DMS153 treated with DMSO at 0.1 percent for 48 hours (cell line): ENCODE data around the gene PHLDB3.
"Not testable (repeated sequence)": the region's sequence is repeated elsewhere in the genome, so short reads cannot be mapped to it uniquely, and the experiment has no call there.

Experiments
- DNase-seq: peaks from one replicate; lab custom pipeline; 2025; ENCODE audit not compliant: unreplicated experiment; lab: John Stamatoyannopoulos, UW

Gene PHLDB3

GRCh38 chr19:43504426-43505185, at the start of gene PHLDB3:
Gene PHLDB3, minus strand, starts transcription at chr19:43504746. Its CDS starts 628 bp downstream, at chr19:43504118.
- peak; percentile 21 for DNase-seq

GRCh38 chr19:43553656-43554055, 49.1 kb upstream of the PHLDB3 start:
- no peak for DNase-seq

GRCh38 chr19:43552616-43553015, 48.1 kb upstream of the PHLDB3 start:
- no peak for DNase-seq

GRCh38 chr19:43552198-43552450, 47.6 kb upstream of the PHLDB3 start:
- no peak for DNase-seq

- no peak for DNase-seq
Observed at GRCh38 chr19:43551399-43552197, 47.1 kb upstream of the PHLDB3 start.

- no peak for DNase-seq
Observed at GRCh38 chr19:43548706-43549105, 44.2 kb upstream of the PHLDB3 start.

GRCh38 chr19:43547926-43548325, 43.4 kb upstream of the PHLDB3 start:
- not testable (repeated sequence) for DNase-seq

GRCh38 chr19:43546581-43546980, 42.0 kb upstream of the PHLDB3 start:
- no peak for DNase-seq

- no peak for DNase-seq
Observed at GRCh38 chr19:43545981-43546380, 41.4 kb upstream of the PHLDB3 start.

GRCh38 chr19:43545276-43545675, 40.7 kb upstream of the PHLDB3 start:
- DNase-seq, result no peak

- DNase-seq, result no peak
Observed at GRCh38 chr19:43544077-43544476, 39.5 kb upstream of the PHLDB3 start.

- no peak for DNase-seq
Observed at GRCh38 chr19:43541920-43542650, 37.5 kb upstream of the PHLDB3 start.

- DNase-seq, result no peak
Observed at GRCh38 chr19:43540381-43540780, 35.8 kb upstream of the PHLDB3 start.

GRCh38 chr19:43538922-43539321, 34.4 kb upstream of the PHLDB3 start:
- no peak for DNase-seq

- DNase-seq, result no peak
Observed at GRCh38 chr19:43534816-43535761, 30.5 kb upstream of the PHLDB3 start.

- DNase-seq, result no peak
Observed at GRCh38 chr19:43534305-43534815, 29.8 kb upstream of the PHLDB3 start.

- peak; percentile 95 for DNase-seq
Observed at GRCh38 chr19:43533546-43534304, 29.2 kb upstream of the PHLDB3 start.

- peak; percentile 80 for DNase-seq
Observed at GRCh38 chr19:43532962-43533545, 28.5 kb upstream of the PHLDB3 start, which contains the start of gene ZNF575. Gene ZNF575, plus strand, starts transcription at chr19:43533188. Its CDS starts 1,235 bp downstream, at chr19:43534423.

GRCh38 chr19:43532571-43532961, 28.0 kb upstream of the PHLDB3 start:
- no peak for DNase-seq
